ENCODE measurements around the gene NOL6. TPM values are rescaled to one million over a fixed set of nuclear protein-coding genes. Genes with fewer than 3 reads are reported as not detected.

NOL6 gene
- total and polyA plus RNA-seq, 2 of the 13 experiments (the other 11 are each of a cell fraction or from before 2014, with no cell fraction given) = 17.0 to 30.2 TPM

DNA sequence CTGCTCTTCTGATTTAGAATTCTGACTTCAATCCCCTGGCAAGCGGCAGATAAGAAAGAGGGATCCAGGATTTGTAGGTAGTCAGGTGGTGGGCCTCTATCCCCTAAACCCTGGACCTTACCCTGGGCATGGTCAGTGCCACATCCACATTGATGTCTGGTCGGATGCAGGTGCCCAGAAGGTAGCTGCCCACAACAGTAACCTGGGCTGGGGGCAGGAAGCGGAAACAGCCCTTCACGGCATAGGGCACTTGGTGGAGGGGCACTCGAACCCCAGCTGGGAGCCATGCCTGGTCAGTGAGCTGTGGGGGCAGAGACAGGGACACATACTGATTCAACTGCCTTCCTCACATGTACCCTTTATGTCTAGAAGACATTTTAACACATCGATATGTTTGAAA, 3.8 kb downstream of the NOL6 start:
- Histone ChIP-seq H2AFZ (ENCODE audit: low read length) (no peak overlapping the region), H3K36me3 (replicated peaks in 1 of 2; ENCODE audit: control insufficient read depth in 1 of 2, insufficient read depth in 2 of 2, low read length in 2 of 2) (peaks cover 36 to 63% of the 10 kb centered on the region in 2 experiments)
- POLR2A ChIA-PET = no interaction called here
- TF ChIP-seq HOXA5 (CRISPR knock-in tag; IDR thresholded peaks at IDR 0.05) = no peak
- TF ChIP-seq ZBTB20 (CRISPR knock-in tag; IDR thresholded peaks at IDR 0.05; ENCODE audit: borderline replicate concordance, low read depth) = no peak
- TF ChIP-seq ZNF589 (CRISPR knock-in tag; conservative IDR thresholded peaks at IDR 0.05) = no peak
- TF ChIP-seq ZNF672 (CRISPR knock-in tag; IDR thresholded peaks at IDR 0.05) = no peak
- TF ChIP-seq NR3C1 (CRISPR knock-in tag; IDR thresholded peaks at IDR 0.05) = no peak
- TF ChIP-seq, protein P1, sequence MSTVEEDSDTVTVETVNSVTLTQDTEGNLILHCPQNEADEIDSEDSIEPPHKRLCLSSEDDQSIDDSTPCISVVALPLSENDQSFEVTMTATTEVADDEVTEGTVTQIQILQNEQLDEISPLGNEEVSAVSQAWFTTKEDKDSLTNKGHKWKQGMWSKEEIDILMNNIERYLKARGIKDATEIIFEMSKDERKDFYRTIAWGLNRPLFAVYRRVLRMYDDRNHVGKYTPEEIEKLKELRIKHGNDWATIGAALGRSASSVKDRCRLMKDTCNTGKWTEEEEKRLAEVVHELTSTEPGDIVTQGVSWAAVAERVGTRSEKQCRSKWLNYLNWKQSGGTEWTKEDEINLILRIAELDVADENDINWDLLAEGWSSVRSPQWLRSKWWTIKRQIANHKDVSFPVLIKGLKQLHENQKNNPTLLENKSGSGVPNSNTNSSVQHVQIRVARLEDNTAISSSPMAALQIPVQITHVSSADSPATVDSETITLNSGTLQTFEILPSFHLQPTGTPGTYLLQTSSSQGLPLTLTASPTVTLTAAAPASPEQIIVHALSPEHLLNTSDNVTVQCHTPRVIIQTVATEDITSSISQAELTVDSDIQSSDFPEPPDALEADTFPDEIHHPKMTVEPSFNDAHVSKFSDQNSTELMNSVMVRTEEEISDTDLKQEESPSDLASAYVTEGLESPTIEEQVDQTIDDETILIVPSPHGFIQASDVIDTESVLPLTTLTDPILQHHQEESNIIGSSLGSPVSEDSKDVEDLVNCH (CRISPR knock-in tag; IDR thresholded peaks at IDR 0.05) = no peak
- no peak for TF ChIP-seq HCFC1 (IDR thresholded peaks at IDR 0.05; ENCODE audit: low read depth, low read length)
- TF ChIP-seq, protein P2, sequence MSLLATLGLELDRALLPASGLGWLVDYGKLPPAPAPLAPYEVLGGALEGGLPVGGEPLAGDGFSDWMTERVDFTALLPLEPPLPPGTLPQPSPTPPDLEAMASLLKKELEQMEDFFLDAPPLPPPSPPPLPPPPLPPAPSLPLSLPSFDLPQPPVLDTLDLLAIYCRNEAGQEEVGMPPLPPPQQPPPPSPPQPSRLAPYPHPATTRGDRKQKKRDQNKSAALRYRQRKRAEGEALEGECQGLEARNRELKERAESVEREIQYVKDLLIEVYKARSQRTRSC (CRISPR knock-in tag; IDR thresholded peaks at IDR 0.05; ENCODE audit: low read depth) = no peak
- TF ChIP-seq, protein P3, sequence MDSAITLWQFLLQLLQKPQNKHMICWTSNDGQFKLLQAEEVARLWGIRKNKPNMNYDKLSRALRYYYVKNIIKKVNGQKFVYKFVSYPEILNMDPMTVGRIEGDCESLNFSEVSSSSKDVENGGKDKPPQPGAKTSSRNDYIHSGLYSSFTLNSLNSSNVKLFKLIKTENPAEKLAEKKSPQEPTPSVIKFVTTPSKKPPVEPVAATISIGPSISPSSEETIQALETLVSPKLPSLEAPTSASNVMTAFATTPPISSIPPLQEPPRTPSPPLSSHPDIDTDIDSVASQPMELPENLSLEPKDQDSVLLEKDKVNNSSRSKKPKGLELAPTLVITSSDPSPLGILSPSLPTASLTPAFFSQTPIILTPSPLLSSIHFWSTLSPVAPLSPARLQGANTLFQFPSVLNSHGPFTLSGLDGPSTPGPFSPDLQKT (CRISPR knock-in tag; IDR thresholded peaks at IDR 0.05; ENCODE audit: borderline replicate concordance) = no peak
- no peak for TF ChIP-seq ZNF816 (CRISPR knock-in tag; IDR thresholded peaks at IDR 0.05; ENCODE audit: borderline replicate concordance)
- TF ChIP-seq, protein P4, sequence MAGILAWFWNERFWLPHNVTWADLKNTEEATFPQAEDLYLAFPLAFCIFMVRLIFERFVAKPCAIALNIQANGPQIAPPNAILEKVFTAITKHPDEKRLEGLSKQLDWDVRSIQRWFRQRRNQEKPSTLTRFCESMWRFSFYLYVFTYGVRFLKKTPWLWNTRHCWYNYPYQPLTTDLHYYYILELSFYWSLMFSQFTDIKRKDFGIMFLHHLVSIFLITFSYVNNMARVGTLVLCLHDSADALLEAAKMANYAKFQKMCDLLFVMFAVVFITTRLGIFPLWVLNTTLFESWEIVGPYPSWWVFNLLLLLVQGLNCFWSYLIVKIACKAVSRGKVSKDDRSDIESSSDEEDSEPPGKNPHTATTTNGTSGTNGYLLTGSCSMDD (CRISPR knock-in tag; IDR thresholded peaks at IDR 0.05) = no peak
- no peak for TF ChIP-seq TCF7L2 (IDR thresholded peaks at IDR 0.05; ENCODE audit: low read depth, low read length)
- no peak for TF ChIP-seq ZFY (CRISPR knock-in tag; IDR thresholded peaks at IDR 0.05)
- no peak for TF ChIP-seq GABPA (IDR thresholded peaks at IDR 0.05; ENCODE audit: low read depth, low read length)
- TF ChIP-seq GABPA (CRISPR knock-in tag; IDR thresholded peaks at IDR 0.05; ENCODE audit: low read depth) = no peak
- TF ChIP-seq, protein P5, sequence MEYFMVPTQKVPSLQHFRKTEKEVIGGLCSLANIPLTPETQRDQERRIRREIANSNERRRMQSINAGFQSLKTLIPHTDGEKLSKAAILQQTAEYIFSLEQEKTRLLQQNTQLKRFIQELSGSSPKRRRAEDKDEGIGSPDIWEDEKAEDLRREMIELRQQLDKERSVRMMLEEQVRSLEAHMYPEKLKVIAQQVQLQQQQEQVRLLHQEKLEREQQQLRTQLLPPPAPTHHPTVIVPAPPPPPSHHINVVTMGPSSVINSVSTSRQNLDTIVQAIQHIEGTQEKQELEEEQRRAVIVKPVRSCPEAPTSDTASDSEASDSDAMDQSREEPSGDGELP (IDR thresholded peaks at IDR 0.05; ENCODE audit: borderline replicate concordance, low read depth) = no peak

More for the DNA sequence above, 3.8 kb downstream of the NOL6 start:
- intact Hi-C loops (cut with micrococcal nuclease; ENCODE audit: unreplicated experiment) (loop anchor here (5.0 kb wide), 1 partner anchor 53 kb away; no protein-coding TSS in a partner anchor), in situ Hi-C loops (cut with HindIII; ENCODE audit: extremely low pct_ligation_motif_present, low pct_unique_long_range_greater_than_20kb) (loop anchor here (10.0 kb wide), 2 partner anchors 95 to 175 kb away; partner anchors contain the start of gene NFX1)
- DNase-seq (ENCODE audit: low spot score) (no peak), FAIRE-seq (no peak), ATAC-seq (no peak)
- BruUV-seq (replicated peaks) = no TSS peak
- peaks cover 18% of the 10 kb centered on the region for H3K79me2 ChIP-seq (ENCODE audit: insufficient read depth, low read length)
- H3K4me1 ChIP-seq (ENCODE audit: insufficient read depth, low read length) = peaks cover 25% of the 10 kb centered on the region
- no peak overlapping the region for H3K9ac ChIP-seq (ENCODE audit: insufficient read depth, low read depth, low read length)
- H3K4me3 ChIP-seq (replicated peaks in 1 of 3; ENCODE audit: insufficient read depth in 1 of 3, low read depth in 2 of 3, low read length in 3 of 3) = no peak overlapping the region
- H3K27ac ChIP-seq (ENCODE audit: extremely low read length, insufficient read depth, low read length) = no peak overlapping the region
- no peaks in the 10 kb centered on the region for H3K9me3 ChIP-seq (ENCODE audit: low read length)
- 83% methylated on average over 3 of the region's 6 CpGs for WGBS (ENCODE audit: low lambda C conversion rate)
- CTCF ChIA-PET (ENCODE audit: low intra/inter-chr PET ratio, low total read pairs) = no interaction called here
- no peaks in the 10 kb centered on the region for H4K20me1 ChIP-seq (ENCODE audit: insufficient read depth, low read length)
- no peak overlapping the region for H3K4me2 ChIP-seq (ENCODE audit: low read depth, low read length)
- no peaks in the 10 kb centered on the region; a peak in 1 of 5 replicates for H3K27me3 ChIP-seq (ENCODE audit: control insufficient read depth in 1 of 2, insufficient read depth in 2 of 2, low read length in 2 of 2)

Data from HepG2 (cell line).